Activated naive CD8-positive, alpha-beta T cell treated with anti-CD3 and anti-CD28 coated beads, Interleukin-2, amount 10 ng/mL, durations not matched to agents 7 days and 5 days (primary cell): Measurements from ENCODE around the gene CWC27. TPM values are rescaled to one million over a fixed set of nuclear protein-coding genes. Genes with fewer than 3 reads are reported as not detected.

Source experiments
- ATAC-seq: fragments of 150-1000 bp; cut with Tn5 transposase; one replicate; pipeline ENCODE4 v1.10.0; 2021; ENCODE audit warnings: low read depth, moderate library complexity
- POLR2A ChIA-PET: fragments of 350-600 bp; sonication (Branson Sonifier 250); formaldehyde crosslinking; loops from one replicate; lab custom pipeline; 2021; ENCODE audit warnings: antibody characterized with exemption; lab: Charles Lee
- DNase-seq: peaks from one replicate; pipeline ENCODE4 v3.0.0; 2021
- H3K27ac Mint-ChIP-seq: one replicate; pipeline ENCODE4 v1.8.0; 2022; ENCODE audit warnings: mild to moderate bottlenecking, mixed read lengths
- H3K27me3 Mint-ChIP-seq: one replicate; pipeline ENCODE4 v1.8.0; 2022; ENCODE audit warnings: mild to moderate bottlenecking, moderate library complexity, mixed read lengths
- H3K36me3 Mint-ChIP-seq: one replicate; pipeline ENCODE4 v1.8.0; 2021; ENCODE audit warnings: mild to moderate bottlenecking, mixed read lengths
- H3K4me1 Mint-ChIP-seq: one replicate; pipeline ENCODE4 v1.8.0; 2021; ENCODE audit warnings: mixed read lengths
- H3K4me3 Mint-ChIP-seq: one replicate; pipeline ENCODE4 v1.8.0; 2022; ENCODE audit warnings: mild to moderate bottlenecking, moderate library complexity, mixed read lengths
- H3K9me3 Mint-ChIP-seq: one replicate; pipeline ENCODE4 v1.8.0; 2021; ENCODE audit warnings: mixed read lengths
- total RNA-seq, 2 experiments: library from RNA; stranded (reverse); gene quantifications; one replicate each; pipeline ENCODE4 v1.2.3, GENCODE V29; 2021

Gene CWC27
- total RNA-seq, 2 experiments from 2014 or later = 20.3 to 23.0 TPM

DNA sequence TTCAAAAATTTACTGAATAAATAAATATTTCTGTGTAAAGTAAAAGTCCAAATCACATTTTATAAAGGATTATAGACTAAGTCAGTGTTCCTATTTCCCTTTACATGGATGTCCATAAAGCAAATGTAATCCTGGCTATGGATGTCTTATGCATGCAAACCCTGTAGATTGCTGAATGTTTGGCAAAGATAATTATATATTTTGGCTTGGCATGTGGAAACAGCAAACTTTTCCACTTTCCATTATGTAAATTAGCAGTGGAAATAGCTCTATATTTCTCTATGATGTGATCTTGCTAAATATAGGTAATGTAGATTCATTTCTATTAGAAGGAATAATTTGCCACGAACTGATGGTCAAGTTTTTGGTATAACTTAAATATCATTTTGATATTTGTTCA lies 66.5 kb downstream of the CWC27 start:
- ATAC-seq = no peak
- Mint-ChIP-seq H3K27me3 (no peaks in the 10 kb centered on the region), H3K4me1 (no peaks in the 10 kb centered on the region), H3K36me3 (peaks cover 10% of the 10 kb centered on the region), H3K4me3 (no peak overlapping the region), H3K27ac (no peak overlapping the region), H3K9me3 (peaks cover 4% of the 10 kb centered on the region)
- POLR2A ChIA-PET = no interaction called here
- DNase-seq = no peak

DNA sequence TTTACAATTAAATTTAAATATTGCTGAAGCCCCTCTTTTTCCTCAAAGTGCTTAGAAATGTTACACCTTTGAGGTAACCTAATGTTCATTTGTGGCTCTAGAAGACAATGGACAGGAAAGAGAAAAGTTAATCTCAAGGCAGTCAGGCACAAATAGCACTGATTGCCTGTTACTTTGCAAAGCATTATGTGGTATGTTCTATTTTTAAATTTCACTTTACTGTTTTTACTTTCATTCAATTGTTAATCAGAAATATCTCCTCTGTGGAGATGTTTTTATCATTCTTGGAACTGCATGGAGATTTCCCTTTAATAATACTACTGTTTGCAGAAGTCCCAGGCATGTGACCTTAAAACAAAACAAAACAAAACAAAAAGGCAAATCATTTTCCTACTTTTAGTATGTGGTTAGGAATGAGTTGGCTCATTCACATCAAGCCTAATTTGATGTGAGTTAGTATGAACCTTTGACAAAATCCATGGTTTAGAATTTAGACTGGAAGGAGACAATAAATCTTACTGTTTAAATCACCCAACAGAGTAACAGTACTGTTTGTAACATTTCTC lies 67.5 kb downstream of the CWC27 start:
- Mint-ChIP-seq H3K9me3 (peaks cover 2% of the 10 kb centered on the region), H3K4me3 (no peak overlapping the region), H3K4me1 (no peaks in the 10 kb centered on the region), H3K27ac (no peak overlapping the region), H3K27me3 (no peaks in the 10 kb centered on the region), H3K36me3 (peaks cover 12% of the 10 kb centered on the region)
- POLR2A ChIA-PET = no interaction called here
- DNase-seq (no peak), ATAC-seq (no peak)

DNA sequence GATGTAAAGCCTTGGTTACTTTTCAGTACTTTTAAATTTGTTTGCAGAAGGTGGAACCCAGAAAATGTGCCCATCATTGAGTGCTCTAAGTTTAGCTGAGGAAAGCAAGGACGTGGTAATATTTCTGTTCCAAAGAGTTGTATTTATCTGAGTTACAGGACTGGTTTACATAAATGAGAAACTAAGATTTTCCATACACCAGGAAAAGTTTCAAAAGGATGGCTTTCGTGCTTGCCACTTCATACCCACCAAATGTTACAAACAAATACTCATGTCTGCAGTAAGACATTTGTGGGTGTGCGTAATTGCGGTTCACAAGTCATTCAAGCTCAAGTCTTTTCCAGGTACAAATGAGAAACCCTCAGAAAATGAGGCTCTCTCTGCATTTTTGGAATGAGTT lies 68.1 kb downstream of the CWC27 start:
- Mint-ChIP-seq H3K36me3 (peaks cover 12% of the 10 kb centered on the region), H3K27me3 (no peaks in the 10 kb centered on the region), H3K27ac (no peak overlapping the region), H3K9me3 (peaks cover 2% of the 10 kb centered on the region), H3K4me3 (no peak overlapping the region), H3K4me1 (no peaks in the 10 kb centered on the region)
- DNase-seq (no peak), ATAC-seq (no peak)
- POLR2A ChIA-PET = no interaction called here

DNA sequence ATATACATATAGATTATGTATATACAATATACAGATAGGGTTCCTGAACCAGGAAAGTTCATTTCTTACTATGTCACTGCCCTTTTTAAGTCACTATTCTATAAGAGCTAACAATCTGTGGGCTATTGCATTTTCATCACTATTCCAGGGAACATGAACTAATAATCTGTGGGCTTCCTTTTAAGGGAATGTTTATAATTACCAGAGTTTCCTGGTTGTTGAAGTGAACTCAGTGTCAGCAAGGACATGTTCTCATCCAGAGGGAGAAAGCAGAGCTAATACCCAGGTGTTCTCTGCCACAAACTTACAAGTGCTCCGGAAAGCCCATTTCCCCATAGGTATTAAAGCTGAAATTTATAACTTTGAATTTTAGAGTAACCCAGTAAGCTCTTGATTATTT lies 69.6 kb downstream of the CWC27 start:
- no peaks in the 10 kb centered on the region for H3K27me3 Mint-ChIP-seq
- DNase-seq = no peak

DNA sequence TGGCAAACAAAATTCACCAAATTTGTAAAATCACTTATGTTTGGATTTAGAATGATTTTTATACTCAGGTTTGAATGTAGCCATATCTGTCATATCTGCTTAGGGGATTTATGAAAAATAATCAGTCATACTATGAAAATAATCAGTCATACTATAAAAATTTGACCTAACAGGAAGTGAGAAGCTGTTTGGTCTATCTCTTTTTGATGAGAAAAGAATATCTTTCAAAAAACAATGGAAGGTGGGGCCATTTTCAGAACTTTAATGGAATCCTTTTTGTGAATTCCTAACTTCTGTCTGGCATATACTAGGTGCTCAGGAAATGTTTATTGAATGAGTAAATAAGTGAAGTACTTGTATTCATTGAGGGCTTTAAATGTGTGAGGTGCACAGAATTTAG lies 70.1 kb downstream of the CWC27 start:
- Mint-ChIP-seq H3K36me3 (peaks cover 21% of the 10 kb centered on the region), H3K27ac (no peak overlapping the region), H3K27me3 (no peaks in the 10 kb centered on the region), H3K4me3 (no peak overlapping the region), H3K9me3 (peaks cover 4% of the 10 kb centered on the region), H3K4me1 (no peaks in the 10 kb centered on the region)
- POLR2A ChIA-PET = no interaction called here
- ATAC-seq = no peak
- DNase-seq = no peak

More for the DNA sequence above, 69.6 kb downstream of the CWC27 start:
- Mint-ChIP-seq H3K9me3 (peaks cover 2% of the 10 kb centered on the region), H3K4me1 (no peaks in the 10 kb centered on the region), H3K27ac (no peak overlapping the region), H3K36me3 (peaks cover 20% of the 10 kb centered on the region), H3K4me3 (no peak overlapping the region)
- no peak for ATAC-seq
- POLR2A ChIA-PET = no interaction called here

DNA sequence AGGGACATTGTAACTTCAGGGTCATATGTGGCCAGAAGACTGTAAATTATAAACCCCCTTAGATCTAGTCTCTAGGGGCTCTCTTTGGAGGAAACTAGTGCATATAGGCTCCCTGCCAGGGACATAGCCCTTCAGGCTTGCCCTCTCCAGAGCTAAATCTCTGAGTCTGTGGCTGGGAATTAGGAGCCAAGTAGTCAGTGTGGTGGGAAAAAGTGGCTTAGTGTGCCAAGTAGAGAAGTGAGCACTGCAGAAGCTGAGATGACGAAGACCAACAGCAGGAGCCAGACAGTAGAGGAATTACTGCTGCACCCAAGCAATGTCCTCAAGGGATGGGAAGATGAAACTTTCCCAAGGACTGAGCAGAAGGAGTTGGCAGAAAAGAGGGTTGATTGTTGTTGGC lies 71.2 kb downstream of the CWC27 start:
- peaks cover 5% of the 10 kb centered on the region for H3K9me3 Mint-ChIP-seq
- no peak overlapping the region for H3K27ac Mint-ChIP-seq
- DNase-seq (no peak), ATAC-seq (no peak)
- H3K27me3 Mint-ChIP-seq = no peaks in the 10 kb centered on the region
- POLR2A ChIA-PET = no interaction called here
- H3K4me3 Mint-ChIP-seq = no peak overlapping the region
- peaks cover 25% of the 10 kb centered on the region for H3K36me3 Mint-ChIP-seq
- H3K4me1 Mint-ChIP-seq = no peaks in the 10 kb centered on the region

DNA sequence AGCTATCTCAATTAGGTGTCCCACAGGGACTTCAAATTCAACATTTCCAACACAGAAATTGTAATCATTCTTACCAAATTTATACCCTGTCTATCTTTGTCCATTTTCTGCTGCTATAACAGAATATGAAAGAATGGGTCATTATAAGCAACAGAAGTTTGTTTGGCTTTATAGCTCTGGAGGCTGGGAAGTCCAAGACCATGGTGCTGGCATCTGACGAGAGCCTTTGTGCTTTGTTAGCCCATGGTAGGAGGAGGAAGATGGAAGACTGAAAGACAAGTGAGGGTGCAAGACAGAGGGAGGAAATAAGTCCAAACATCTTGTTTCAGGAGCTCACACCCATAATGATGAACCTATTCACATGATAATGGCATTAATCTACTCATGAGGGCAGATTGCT lies 72.2 kb downstream of the CWC27 start:
- H3K4me1 Mint-ChIP-seq = no peaks in the 10 kb centered on the region
- no peak overlapping the region for H3K4me3 Mint-ChIP-seq
- no peak overlapping the region for H3K27ac Mint-ChIP-seq
- POLR2A ChIA-PET = no interaction called here
- ATAC-seq (no peak), DNase-seq (no peak)
- H3K36me3 Mint-ChIP-seq = peaks cover 35% of the 10 kb centered on the region
- H3K27me3 Mint-ChIP-seq = no peaks in the 10 kb centered on the region
- H3K9me3 Mint-ChIP-seq = peaks cover 12% of the 10 kb centered on the region

DNA sequence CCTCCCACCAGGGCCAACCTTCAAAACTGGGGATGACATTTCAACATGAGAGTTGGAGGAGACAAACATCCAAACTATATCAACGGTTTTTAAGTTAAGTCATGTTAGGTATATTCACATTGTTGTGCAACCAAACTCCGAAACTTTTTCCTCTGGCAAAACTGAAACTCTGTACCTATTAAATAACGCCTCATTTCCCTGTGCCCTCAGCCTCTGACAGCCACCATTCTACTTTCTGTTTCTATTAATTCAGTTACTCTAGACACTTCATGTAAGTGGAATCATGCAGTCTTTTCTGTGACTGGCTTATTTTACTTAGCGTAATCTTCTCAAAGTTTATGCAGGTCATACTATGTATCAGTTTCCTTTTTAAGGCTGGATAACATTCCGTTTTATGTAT lies 85.0 kb downstream of the CWC27 start:
- Mint-ChIP-seq H3K4me3 (no peak overlapping the region), H3K27me3 (no peaks in the 10 kb centered on the region), H3K27ac (no peak overlapping the region), H3K4me1 (peaks cover 2% of the 10 kb centered on the region), H3K36me3 (peaks cover 14% of the 10 kb centered on the region), H3K9me3 (no peaks in the 10 kb centered on the region)
- POLR2A ChIA-PET = no interaction called here
- DNase-seq (no peak), ATAC-seq (no peak)

DNA sequence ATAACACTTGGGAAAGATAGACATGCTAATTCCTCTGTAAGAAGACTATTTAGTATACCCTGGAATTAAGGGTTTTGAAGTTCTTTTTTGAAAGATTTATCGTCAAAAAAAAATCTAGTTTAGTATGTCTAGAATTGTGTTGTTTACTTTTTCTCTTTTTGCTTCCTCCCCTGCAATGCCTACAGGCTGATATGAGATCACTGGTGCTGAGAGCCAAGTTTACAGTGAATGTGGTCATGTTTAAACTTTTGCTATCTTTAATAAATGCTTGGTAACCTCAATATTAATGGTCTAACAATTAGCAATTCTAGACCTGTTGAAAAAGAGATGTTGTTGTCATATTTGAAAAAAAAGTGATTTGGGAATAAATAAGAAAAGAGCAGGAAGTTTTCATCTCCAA lies 86.1 kb downstream of the CWC27 start:
- peaks cover 15% of the 10 kb centered on the region for H3K36me3 Mint-ChIP-seq
- DNase-seq (no peak), ATAC-seq (no peak)
- no peak overlapping the region for H3K4me3 Mint-ChIP-seq
- peaks cover 2% of the 10 kb centered on the region for H3K4me1 Mint-ChIP-seq
- H3K27ac Mint-ChIP-seq = no peak overlapping the region
- POLR2A ChIA-PET = no interaction called here
- no peaks in the 10 kb centered on the region for H3K9me3 Mint-ChIP-seq
- no peaks in the 10 kb centered on the region for H3K27me3 Mint-ChIP-seq

DNA sequence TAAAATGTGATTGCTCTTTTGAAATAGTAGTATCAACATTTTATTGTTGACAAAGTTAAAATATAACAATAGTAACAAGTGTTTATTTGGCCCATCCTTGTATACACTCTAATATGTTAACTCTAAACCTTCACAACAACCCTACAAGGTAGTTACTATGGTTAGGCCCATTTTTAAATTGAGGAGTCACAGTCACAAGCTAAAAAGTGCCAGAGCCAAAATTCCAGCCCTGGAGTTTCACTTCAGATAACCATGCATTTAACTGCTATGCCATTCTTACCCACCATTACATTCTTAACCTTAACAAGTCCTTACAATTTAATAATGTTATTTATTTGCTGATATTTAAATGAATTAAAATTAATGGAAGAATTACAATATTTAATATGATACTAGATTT lies 91.2 kb downstream of the CWC27 start:
- Mint-ChIP-seq H3K27me3 (no peaks in the 10 kb centered on the region), H3K27ac (no peak overlapping the region), H3K4me3 (no peak overlapping the region), H3K36me3 (peaks cover 1% of the 10 kb centered on the region), H3K4me1 (no peaks in the 10 kb centered on the region), H3K9me3 (no peaks in the 10 kb centered on the region)
- DNase-seq (no peak), ATAC-seq (no peak)
- POLR2A ChIA-PET = no interaction called here

DNA sequence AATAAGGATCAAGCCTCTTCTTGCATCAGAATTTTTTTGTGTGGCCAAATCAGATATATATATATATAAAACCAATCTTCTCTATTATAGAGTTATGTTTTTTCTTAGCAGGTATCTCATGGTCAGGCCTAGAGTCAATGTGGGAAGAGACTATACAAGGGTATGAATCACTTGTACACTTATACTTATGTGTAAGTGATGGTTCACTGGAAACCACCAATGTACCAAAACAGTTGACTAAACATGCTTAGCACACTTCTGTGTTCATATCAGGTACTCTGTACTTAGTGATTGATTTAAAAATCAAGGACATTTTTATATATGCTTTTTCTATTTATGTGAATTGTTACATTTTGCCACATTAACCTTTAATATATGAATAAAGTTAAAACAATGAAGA lies 92.6 kb downstream of the CWC27 start:
- H3K27ac Mint-ChIP-seq = no peak overlapping the region
- POLR2A ChIA-PET = no interaction called here
- ATAC-seq = no peak
- no peaks in the 10 kb centered on the region for H3K4me1 Mint-ChIP-seq
- H3K27me3 Mint-ChIP-seq = no peaks in the 10 kb centered on the region
- H3K4me3 Mint-ChIP-seq = no peak overlapping the region
- no peaks in the 10 kb centered on the region for H3K9me3 Mint-ChIP-seq
- DNase-seq = no peak
- peaks cover 1% of the 10 kb centered on the region for H3K36me3 Mint-ChIP-seq

DNA sequence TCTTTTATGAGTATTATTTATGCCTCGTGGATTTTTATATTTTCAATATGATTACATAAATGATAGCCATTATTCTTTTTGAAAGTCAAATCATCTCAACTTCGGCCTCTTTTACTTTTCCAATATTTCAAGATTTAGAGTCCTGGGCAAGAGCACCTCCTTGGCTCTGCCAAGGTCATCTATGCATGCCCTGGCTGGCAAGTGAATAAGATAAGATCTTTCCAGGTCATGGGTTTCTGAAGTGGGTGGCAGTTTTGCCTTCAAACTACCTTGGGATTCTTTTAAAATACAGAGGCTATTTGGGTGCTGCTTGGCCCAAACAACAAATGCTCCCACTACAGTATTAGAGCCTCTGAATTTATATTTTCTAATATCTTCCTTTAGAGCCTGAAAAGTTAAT lies 95.4 kb downstream of the CWC27 start:
- Mint-ChIP-seq H3K4me1 (no peaks in the 10 kb centered on the region), H3K27me3 (no peaks in the 10 kb centered on the region), H3K9me3 (no peaks in the 10 kb centered on the region), H3K4me3 (no peak overlapping the region), H3K36me3 (peaks cover under 1% of the 10 kb centered on the region), H3K27ac (no peak overlapping the region)
- ATAC-seq (no peak), DNase-seq (no peak)
- POLR2A ChIA-PET = no interaction called here

DNA sequence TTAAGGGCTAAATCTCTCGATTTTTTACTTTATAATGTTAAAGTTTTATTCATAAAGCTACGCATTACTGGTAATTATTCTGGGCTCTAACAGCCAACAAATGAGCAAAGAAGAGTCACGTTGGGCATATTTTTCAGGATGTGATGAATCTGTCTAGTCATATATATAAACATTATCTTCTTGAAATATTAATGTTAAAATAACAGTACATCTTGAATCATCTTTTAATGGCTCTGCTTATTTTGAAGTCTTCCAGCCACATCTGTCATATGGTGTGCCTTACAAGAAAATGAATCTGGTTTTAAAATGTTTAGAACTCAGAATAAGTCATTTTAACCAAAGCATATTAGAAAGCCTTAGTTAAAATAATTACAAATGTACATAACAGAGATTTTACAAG lies 96.9 kb downstream of the CWC27 start:
- no peaks in the 10 kb centered on the region for H3K36me3 Mint-ChIP-seq
- H3K4me1 Mint-ChIP-seq = no peaks in the 10 kb centered on the region
- no peak overlapping the region for H3K4me3 Mint-ChIP-seq
- no peak overlapping the region for H3K27ac Mint-ChIP-seq
- ATAC-seq = no peak
- H3K27me3 Mint-ChIP-seq = no peaks in the 10 kb centered on the region
- POLR2A ChIA-PET = no interaction called here
- no peak for DNase-seq
- H3K9me3 Mint-ChIP-seq = no peaks in the 10 kb centered on the region

DNA sequence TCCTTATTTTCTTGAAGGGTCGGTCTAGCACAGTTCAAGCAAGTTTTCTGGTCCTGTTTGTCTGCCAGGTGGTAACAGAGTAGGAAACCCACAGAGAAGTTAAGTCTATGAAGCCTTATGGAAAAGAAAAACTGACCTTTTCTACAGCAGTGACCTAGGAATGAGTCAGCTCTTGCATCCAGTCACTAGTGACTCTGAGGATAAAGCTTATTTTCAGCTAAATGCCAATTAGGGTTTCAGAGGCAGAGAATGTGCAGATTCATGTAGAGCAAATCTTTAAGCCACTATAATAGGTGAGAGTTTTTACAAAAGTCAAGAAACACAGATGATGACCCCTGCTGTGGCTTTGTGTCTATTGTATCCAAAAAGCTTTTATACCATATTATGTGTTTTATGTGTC lies 100.7 kb downstream of the CWC27 start:
- H3K4me3 Mint-ChIP-seq = no peak overlapping the region

DNA sequence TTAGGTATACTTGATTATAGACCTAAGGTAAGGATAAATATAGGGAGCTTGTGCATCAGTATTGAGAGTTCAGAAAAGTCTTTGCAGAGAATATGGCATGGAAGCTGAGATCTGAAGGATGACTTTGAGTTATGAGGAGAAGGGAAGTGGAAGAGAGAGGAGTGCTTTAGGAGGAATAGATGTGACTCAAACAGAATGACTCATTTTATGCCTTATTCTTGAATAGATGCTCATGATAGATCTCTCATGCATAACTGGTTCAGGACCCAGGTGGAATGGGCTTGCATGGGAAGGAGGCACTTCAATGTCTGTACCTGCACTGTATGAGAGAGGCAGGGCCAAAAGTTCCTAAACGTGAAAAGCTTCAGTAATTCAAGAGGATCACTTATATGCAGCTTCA lies 103.3 kb downstream of the CWC27 start:
- Mint-ChIP-seq H3K27ac (no peak overlapping the region), H3K9me3 (no peaks in the 10 kb centered on the region), H3K4me1 (no peaks in the 10 kb centered on the region), H3K36me3 (peaks cover 4% of the 10 kb centered on the region), H3K27me3 (no peaks in the 10 kb centered on the region), H3K4me3 (no peak overlapping the region)
- POLR2A ChIA-PET = no interaction called here
- ATAC-seq (no peak), DNase-seq (no peak)

More for the DNA sequence above, 100.7 kb downstream of the CWC27 start:
- no peak overlapping the region for H3K27ac Mint-ChIP-seq
- peaks cover 2% of the 10 kb centered on the region for H3K36me3 Mint-ChIP-seq
- no peaks in the 10 kb centered on the region for H3K27me3 Mint-ChIP-seq
- no peaks in the 10 kb centered on the region for H3K9me3 Mint-ChIP-seq
- no peaks in the 10 kb centered on the region for H3K4me1 Mint-ChIP-seq
- no peak for ATAC-seq
- no peak for DNase-seq
- POLR2A ChIA-PET = no interaction called here
